Breast epithelium (tissue), 3 donors: ENCODE measurements around the gene CMPK1.

Experiments
- POLR2A ChIP-seq: fragments of 450-650 bp; IDR thresholded peaks from one replicate; pipeline ENCODE4 v1.6.1; 2016; ENCODE audit warnings: antibody characterized with exemption, mild to moderate bottlenecking, moderate library complexity
- TF ChIP-seq, protein P1 (sequence below), 3 donors: fragments of 450-650 bp; IDR thresholded peaks; one replicate each; pipeline ENCODE4 v1.5.1; 2016 to 2017; ENCODE audit warnings: antibody characterized with exemption in 3 of 3, mild to moderate bottlenecking in 3 of 3, moderate library complexity in 3 of 3

DNA sequence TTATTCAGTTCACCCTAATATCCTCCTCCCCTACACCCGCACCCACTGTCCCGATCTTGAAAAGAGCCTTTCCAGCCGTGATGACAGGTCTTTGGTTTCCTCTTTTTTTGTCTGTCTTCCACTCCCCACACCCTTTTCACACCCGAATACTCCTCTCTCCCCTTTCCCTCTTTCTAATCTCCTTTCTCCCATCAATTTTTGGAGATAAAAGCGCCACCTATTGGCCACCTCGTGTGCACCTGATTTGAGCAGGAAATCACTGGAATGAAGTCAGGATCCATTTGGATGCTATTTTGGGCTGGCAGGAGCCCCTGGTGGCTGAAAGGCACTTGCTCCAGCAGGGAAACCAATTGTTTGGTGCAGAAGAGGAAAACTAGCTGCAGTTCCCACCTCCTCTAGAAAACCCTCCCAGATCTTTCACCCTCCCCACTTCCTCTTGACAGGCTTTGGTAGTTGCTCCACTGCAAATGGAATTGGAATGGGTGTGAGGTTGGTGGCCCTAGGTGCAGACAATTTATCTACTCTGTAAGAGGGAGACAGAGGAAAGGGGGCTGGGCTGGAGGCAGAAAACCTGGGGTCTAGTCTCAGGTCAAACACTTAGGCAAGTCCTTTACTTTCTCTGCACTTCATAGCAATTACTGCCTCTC is 90.9 kb downstream of the CMPK1 start:
- TF ChIP-seq, protein P1, sequence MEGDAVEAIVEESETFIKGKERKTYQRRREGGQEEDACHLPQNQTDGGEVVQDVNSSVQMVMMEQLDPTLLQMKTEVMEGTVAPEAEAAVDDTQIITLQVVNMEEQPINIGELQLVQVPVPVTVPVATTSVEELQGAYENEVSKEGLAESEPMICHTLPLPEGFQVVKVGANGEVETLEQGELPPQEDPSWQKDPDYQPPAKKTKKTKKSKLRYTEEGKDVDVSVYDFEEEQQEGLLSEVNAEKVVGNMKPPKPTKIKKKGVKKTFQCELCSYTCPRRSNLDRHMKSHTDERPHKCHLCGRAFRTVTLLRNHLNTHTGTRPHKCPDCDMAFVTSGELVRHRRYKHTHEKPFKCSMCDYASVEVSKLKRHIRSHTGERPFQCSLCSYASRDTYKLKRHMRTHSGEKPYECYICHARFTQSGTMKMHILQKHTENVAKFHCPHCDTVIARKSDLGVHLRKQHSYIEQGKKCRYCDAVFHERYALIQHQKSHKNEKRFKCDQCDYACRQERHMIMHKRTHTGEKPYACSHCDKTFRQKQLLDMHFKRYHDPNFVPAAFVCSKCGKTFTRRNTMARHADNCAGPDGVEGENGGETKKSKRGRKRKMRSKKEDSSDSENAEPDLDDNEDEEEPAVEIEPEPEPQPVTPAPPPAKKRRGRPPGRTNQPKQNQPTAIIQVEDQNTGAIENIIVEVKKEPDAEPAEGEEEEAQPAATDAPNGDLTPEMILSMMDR (IDR thresholded peaks at IDR 0.05): peak in 2 of 3 donors; percentile 55 to 59
- no peak for TF ChIP-seq POLR2A
